NCI-H345 treated with DMSO at 0.1 percent for 48 hours (cell line): ENCODE results near the gene AMPD2.

Experiments
- DNase-seq: peaks from one replicate; lab custom pipeline; 2025; ENCODE audit not compliant: unreplicated experiment; lab: John Stamatoyannopoulos, UW

AMPD2 gene

DNA sequence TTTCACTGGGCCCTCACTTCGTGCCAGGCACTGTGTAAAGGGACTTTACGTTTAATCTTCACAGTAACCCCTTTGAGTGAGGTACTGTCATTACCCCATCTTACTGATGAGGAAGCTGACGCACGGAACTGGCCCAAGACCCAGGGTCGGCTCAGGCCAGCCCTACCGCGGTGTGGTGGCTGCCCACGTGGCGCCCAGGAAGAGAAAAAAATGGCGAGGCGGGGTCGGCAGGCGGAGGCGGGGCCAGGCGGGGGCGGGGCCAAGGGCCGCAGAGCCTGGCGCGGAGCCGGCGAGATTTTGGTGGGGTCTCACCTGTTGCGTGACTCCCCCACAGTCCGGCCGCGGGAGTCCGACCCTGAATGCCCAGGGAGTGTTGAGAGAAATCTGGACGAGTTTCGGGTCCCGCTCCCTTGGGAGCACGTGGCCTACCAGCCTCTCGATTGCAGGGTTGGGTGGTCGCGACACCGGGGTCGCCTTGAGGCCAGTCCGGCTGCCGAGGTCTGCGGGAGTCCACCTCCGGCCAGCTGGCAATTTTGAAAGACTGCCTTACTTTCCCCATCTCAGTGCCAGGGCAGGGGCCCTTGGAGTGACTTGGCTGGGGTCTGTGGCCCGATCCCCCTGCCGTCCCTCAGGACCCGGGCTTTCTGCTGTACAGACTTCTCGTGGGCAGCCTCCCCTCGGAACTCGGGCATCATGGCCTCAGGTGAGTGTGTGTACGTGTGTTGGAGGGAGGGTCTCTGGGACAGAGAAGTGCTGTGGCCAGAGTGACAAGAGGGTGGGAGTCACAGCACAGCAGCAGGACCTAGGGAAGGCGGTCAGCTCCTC, at the start of gene AMPD2, which contains the start of gene GNAT2:
Gene AMPD2, plus strand, starts transcription at position 262 of the 825 bp plus-strand sequence. CDS start 1,339 bp downstream, outside the sequence.
Gene GNAT2, minus strand, starts transcription at position 41 of the 825 bp plus-strand sequence. CDS start 6,746 bp downstream, outside the sequence.
- DNase-seq: peak; percentile 38

DNA sequence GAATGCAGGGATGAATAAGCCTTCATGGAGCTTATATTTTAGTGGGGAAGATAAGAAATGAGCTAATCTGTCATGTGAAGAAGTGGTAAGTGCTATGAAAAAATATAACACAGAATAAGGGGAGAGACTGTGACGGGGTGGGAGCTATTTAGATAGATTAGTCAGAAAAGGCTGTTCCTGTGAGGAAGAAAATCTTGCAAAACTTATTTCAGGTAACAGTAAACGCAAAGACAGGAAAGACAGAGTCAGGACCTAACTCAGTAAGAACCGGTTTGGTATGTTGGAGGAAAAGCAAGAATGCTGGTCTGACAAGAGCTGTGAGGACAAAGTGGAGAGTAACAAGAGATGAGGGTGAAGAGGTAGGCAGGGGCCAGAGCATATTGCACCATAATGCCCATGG, 49.2 kb upstream of the AMPD2 start:
- no peak for DNase-seq

DNA sequence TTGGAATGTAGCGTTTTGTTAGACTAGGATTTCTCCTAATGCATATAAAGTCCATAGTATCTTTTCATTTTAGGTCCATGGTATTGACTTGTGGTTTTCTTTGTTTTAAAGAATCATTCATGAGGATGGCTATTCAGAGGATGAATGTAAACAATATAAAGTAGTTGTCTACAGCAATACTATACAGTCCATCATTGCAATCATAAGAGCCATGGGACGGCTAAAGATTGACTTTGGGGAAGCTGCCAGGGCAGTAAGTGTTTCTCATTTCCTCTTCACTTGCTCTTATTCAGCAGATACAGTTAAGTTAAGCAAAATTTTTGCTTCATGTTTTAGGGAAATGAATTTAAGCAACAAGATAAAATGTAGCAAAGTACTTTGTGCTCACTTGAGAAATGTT, 45.9 kb upstream of the AMPD2 start:
- DNase-seq: no peak

DNA sequence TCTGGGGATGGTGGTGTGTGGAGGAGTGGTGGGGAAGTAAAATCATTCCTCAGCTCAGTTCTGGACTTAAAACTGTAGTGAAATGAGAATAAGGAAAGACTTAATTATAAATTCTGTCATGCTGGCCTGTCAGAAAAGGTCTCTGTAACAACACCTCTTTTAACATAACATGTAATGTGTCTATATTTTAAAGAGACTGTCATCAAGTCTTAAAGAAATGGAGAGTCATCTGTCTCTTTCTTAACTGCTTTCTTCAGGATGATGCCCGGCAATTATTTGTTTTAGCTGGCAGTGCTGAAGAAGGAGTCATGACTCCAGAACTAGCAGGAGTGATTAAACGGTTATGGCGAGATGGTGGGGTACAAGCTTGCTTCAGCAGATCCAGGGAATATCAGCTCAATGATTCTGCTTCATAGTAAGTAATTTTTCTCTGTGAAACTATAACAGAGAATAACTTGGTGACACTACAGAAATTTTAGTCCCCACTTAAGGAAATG, 40.6 kb upstream of the AMPD2 start:
- DNase-seq: no peak

DNA sequence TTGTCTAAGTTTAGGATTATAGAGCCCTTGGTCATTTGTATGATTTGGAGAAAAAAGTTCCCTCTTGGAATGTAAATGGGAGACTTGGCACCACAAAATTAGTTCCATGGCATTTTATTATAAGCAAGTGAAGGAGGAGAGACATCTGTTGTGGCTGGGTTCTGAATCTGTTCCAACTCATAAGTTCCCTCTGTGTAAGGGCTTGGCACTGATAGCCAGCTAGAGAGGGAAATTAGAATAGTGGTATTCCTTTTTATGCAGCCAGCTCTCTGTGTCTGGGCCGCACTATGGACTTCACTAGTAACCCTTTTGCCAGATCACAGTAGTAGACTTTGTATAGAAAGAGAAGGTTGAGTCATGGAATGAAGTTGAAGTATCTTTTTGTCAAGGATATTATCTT, 40.1 kb upstream of the AMPD2 start:
- DNase-seq: no peak

DNA sequence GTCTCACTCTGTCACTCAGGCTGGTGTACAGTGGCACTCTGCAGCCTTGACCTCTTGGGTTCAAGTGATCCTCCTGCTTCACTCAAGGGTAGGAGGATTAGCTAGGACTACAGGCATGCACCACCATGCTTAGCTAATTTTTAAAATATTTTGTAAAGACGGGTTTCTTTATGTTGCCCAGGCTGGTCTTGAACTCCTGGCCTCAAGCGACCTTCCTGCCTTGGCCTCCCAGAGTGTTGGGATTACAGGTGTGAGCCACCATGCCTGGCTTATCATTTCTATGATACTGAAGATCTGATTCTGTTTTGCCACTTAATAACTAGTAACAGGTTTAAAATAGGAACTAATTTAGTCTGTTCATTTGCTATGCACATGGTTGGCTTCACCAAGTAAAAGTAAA, 37.6 kb upstream of the AMPD2 start:
- no peak for DNase-seq

DNA sequence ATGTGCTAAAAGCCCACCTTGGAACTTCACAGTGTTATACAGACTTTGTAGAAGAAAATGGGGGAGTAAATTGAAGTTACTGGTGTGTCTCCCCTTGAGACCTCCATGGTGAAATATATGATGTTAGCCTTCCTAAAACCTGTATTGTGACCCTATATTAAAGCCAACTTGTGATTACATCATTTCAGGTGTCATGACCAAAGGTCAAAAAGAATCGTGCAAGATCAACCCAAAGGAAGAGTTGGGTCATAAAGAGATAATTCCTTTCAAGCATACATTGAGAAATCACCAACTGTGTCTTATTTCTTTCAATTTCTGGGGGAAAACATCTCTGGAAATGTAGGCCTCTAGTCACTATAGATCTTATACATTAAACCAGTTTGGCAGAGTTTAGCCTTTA, 34.9 kb upstream of the AMPD2 start:
- no peak for DNase-seq

DNA sequence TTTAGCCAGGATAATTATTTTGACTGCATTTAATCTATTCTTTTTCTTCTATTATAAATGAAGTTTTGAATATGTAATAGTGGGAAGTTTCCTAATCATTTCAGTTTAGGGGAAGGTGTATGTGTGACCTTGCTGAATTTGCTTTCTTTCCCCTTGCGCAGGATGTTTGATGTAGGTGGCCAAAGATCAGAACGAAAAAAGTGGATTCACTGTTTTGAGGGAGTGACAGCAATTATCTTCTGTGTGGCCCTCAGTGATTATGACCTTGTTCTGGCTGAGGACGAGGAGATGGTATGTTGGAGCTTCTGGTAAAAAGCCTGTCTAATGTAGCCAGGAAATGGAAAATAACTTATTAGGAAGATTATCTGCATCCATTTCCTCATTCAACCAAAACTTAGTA, 33.6 kb upstream of the AMPD2 start:
- DNase-seq: no peak

DNA sequence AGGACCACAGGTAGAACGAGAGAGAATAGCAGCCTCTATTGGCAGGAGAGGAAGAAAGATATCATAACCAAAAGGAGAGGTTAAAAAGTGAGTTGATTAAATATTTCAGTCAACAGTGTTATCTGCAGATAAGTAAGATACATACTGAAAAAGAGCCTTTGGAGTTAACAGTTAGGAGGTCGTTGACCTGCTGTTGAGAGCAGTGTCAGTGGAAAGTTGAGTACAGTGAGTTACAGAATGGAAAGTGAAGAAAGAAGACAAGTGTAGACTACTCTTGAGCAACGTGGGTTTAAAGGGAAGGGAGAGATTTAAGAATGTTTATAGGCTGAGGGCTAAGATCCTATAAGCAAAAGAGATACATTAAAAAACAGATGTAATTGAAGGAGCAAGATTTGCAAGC, 30.5 kb upstream of the AMPD2 start:
- DNase-seq: no peak

DNA sequence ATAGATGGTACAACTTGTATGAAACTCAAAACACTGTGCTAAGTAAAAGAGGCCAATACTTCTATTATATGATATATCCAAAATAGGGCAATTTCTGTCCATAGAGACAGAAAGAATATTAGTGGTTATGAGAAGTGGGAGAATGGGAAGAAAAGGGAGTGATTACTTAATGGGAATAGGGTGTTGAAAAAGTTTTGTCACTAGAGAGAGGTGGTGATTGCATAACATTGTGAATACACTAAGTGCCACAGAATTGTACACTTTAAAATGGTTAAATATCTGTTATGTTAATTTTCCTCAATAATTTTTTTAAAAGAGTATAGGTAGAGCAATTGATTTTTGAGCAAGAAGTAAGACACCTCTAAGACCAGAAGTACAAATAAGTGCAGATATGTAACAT, 30.0 kb upstream of the AMPD2 start:
- no peak for DNase-seq

DNA sequence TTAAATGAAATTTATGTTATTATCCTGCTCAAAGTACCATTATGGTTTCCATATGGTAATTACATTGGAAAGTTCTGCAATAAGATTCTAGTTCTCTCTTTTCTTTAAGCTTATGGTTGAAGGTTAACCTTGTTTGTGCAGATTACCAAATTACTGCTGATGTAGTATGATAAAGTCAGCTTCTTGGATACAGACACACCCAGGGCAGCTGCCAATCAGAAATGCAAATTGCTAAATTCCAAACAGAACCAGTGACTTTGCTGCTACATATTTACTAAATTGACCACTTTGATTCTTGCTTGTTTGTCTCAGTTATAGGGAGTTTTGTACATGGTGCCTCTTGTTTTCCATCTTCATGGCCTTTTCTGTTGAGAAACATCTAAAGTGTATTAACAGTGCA, 26.7 kb upstream of the AMPD2 start:
- DNase-seq: no peak

DNA sequence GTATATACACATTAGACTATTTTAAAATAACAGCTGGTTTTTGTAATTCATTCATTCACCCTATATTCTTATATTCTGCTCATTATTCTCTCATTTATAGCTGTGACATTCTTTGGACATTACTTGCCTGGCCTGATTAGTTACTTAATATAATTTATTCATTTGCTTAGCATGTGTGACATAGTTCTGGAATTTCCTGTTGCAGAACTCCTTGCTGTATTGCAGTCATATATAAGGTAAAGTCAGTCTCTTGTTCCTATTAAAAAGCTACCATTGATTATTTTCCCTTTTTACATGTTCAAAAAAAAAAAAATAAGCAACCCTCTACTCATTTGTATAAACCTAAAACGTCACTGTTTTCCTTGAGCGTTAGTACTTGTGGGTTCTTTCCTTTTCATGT, 24.1 kb upstream of the AMPD2 start:
- DNase-seq: no peak

DNA sequence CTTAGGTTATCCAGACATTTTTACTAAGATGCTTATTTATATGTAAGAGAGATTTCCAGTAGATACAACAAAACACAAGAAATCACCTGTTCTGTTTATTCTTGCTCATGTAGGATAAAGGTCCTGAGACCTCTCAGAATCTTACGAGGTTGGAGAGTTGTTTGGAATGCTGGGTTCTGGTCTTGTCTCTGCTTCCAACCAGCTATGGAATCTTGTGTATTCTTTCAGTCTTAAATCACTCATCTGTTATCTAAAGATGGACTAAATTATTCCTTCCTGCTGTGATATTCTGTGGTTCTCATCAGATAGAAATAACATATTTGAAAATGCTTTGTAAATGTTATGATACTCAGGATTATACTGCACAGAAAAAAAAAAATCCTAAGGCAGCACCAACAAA, 21.5 kb upstream of the AMPD2 start:
- DNase-seq: no peak

DNA sequence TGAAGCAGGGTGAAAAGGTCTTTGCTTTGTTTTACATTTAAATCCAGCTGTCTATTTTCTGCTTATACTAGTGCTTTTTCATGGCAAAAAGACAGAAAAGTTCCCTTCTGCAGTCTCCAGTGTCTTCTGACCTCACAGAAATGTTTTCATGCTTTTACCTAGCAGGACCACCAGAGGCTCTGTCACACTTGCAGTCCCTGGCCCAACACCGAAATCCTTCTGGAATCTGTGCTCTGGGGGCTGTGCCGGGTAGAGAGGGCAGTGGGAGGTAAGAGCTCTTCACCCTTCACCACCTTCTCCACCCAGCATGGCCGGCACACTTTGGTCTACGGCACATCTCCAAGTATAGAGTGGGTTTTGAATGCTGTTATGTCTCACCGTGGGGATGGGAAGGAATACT, 21.0 kb upstream of the AMPD2 start:
- DNase-seq: no peak

DNA sequence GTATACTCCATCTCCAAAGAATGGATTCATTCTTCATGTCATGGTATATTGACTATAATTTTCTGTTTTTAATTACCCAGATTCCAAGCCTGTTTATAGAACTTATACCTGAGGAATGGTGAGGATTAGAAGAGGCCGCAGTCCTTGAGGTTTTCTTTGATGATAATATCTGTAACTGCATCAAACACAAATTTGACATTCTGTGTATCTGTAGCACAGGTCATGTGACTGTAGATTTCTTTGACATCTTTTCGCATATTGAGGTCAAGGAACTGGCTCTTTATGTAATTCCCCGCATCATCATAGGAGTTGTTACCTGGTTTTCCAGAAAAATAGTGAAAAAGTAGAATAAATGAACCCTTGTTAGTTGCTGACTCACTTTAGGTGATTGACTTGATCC, 16.4 kb upstream of the AMPD2 start:
- DNase-seq: no peak

DNA sequence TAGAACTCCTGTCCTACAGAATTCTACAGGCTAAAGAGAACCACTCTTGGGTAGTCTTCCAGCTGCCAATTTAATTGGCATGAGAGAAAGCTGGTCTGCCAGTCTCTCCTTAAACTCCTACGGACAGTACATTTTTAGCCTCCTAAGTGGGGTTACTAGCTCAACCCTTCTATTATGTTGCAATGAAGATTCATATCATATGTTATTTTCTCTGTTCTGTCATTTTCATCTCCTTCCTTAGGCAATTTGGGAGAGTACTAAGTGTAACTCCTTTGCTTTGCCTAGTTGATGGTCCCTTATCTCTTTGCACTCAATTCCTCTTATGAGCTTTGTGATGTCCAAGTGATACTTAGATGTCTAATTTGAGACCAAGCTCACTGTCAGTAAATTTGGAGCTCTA, 14.3 kb upstream of the AMPD2 start:
- DNase-seq: no peak

DNA sequence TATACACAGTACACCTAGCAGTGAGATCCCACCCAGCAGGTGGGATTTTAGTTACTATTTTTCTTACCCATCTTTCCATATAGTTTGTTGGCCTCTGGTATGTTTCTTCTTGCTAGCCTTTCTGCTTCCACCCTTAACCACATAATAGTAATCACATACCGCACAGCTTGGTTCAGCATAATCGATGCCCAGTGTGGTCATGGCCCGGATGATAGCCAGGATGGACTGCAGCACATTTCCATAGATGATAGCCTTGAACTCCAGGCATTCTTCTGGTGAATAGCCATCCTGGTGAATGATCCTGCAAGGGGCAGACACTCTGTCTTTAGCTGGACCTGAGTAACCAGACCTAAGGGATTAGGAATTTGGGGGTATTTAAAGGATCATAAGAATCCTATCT, 9.8 kb upstream of the AMPD2 start:
- no peak for DNase-seq

DNA sequence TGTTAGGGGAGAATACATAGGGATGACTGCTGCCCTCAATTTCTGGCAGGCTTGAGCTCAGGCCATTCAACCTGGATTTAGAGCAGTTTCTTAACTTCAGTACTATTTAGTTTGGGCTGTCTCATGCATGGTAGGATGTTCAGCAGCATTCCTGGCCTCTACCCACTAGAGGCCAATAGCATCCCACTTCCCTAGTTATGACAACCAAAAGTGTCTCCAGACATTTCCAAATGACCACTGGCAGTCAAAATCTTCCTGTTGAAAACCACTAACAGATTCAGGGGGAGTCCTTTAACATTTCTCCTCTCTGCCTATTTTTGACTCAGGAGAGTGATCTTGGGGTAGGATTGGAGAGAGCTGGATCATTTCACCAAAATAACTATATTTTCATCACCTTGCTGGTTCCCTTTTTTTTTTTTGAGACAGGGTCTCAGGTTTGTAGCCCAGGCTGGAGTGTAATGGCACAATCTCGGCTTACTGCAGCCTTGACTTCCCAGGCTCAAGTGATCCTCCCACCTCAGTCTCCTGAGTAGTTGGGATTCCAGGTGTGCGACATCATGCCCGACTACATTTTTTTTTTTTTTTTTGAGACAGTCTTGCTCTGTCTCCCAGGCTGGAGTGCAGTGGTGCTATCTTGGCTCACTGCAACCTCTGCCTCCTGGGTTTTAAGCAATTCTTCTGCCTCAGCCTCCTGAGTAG, 8.9 kb upstream of the AMPD2 start:
- no peak for DNase-seq

DNA sequence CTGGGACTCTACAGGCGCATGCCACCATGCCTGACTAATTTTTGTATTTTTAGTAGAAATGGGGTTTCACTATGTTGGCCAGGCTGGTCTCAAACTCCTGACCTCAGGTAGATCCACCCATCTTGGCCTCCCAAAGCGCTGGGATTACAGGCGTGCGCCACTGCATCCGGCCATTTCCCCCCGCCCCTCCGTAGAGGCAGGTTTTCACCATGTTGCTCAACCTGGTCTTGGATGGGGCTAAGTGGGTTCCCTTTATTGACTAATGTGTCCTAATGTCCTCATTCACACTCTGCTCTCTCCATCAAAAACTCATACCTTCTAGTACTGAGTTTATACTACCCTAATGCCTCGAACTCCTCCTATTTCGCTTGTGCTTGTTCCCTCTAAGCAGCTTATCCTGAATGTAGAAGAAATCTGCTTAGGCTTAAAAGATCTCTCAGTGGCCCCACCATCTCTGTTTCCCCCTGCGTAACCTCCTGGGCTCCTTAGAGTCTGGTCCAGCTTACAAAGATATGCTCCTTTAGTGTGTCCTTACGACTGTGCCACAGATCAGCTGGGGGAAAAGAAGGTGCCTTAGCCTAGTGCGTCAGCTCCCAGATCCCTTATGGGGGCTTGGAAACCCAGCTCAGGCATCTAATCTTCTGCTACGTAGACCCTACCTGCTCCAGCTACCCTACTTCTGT, 8.2 kb upstream of the AMPD2 start:
- DNase-seq: no peak

DNA sequence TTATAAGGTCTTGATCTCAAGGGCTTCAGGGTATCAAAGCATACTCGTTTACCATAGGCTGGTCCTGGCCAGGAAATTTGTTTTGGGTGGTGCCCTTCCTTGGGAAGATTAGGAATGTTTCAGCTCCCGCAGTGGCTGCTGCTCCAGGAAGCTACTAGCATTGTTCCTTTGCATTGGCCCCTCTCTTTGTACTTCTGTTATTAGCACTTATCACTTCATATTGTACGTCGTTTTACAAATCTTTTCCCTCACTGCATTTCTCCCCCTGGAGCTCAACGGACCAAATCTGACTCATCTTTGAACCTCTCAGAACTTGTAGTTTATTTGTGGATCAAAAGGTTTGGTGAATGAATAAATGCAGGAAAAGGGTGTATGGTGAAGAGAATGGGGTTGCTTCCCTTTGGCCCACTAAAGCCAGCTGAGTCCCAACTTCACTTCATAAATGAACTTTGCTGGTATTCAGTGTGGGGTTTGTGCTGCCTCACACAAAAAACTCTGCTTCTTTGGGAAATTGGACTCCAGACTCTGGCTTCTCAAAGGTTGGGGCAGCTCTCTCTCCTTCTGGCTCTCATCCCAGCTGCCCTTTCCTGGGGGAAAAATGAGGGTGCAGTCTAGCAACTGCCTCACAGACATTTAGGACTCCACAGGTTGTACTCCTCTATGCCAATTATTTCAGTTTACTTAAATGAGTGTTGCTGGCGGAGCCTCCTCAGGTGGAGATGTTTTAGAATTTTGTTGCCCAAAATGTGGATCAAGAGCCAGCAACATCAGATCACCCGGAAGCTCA, 6.1 kb upstream of the AMPD2 start:
- DNase-seq: no peak

DNA sequence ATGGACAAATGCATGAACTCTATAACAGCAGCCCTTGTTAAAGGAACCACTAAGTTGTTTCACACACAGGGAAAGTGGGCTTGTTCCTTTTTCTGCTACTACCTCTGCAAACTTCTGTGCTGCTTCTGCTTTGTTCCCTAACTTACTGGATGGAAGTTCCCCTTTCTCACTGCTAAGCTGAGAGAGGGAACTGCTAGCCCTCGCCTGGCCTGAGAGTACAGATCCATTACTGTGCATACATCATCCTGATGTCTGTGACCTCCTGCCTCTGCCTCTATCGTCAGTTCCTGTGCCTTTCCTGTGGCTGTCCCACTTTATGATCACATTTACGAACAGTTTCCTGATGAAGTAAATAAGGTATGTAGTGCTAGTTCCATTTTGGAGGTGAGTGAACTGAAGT, 3.8 kb upstream of the AMPD2 start:
- no peak for DNase-seq
